Panc1 (cell line): ENCODE results near the gene AGBL4. TPM values are rescaled to one million over a fixed set of nuclear protein-coding genes. Genes with fewer than 3 reads are reported as not detected.
A peak's percentile ranks its signal among the peaks of the same experiment; 100 is the strongest.

Source experiments
- ATAC-seq: fragments of 200-7000 bp; cut with Tn5 transposase; 2 replicates; pipeline ENCODE4 v1.9.1; 2020; ENCODE audit warnings: mild to moderate bottlenecking, moderate library complexity
- BruUV-seq: library from RNA; stranded (reverse); fragments of 400-500 nt; replicated peaks from 2 replicates; lab custom pipeline; 2021; lab: Mats Ljungman, UMichigan
- CTCF ChIA-PET: fragments of 300-600 bp; sonication (Branson Sonifier 250); formaldehyde crosslinking; loops from one replicate; lab custom pipeline; 2022; ENCODE audit warnings: antibody characterized with exemption; lab: Charles Lee
- POLR2A ChIA-PET: fragments of 300-600 bp; sonication (Branson Sonifier 250); formaldehyde crosslinking; loops from one replicate; lab custom pipeline; 2022; ENCODE audit warnings: antibody characterized with exemption; lab: Charles Lee
- DNase-seq: peaks from one replicate; pipeline ENCODE4 v3.0.0-alpha.2; 2010; ENCODE audit warnings: low read depth, low spot score
- H3K27ac ChIP-seq: 2 replicates; pipeline ENCODE4 v1.5.1; 2011; ENCODE audit warnings: mild to moderate bottlenecking, low read length, inconsistent platforms
- H3K27me3 ChIP-seq: fragments of 200-500 bp; sonication (Bioruptor generic); 2 replicates; pipeline ENCODE4 v1.6.0; 2014; ENCODE audit warnings: low read length, inconsistent platforms; ENCODE audit not compliant: control insufficient read depth, insufficient read depth
- H3K36me3 ChIP-seq: fragments of 200-500 bp; sonication (Bioruptor generic); 2 replicates; pipeline ENCODE4 v1.5.1; 2014; ENCODE audit warnings: inconsistent platforms, mild to moderate bottlenecking, low read length, moderate library complexity; ENCODE audit not compliant: control insufficient read depth, insufficient read depth
- H3K4me1 ChIP-seq: 2 replicates; pipeline ENCODE4 v1.5.1; 2011; ENCODE audit warnings: inconsistent platforms, mild to moderate bottlenecking, low read length, moderate library complexity; ENCODE audit not compliant: control insufficient read depth, insufficient read depth
- H3K4me3 ChIP-seq, 2 experiments: 2 replicates each; pipeline ENCODE4 v1.5.1; 2011 to 2012; ENCODE audit warnings: low read depth in 2 of 2, low read length in 2 of 2, mild to moderate bottlenecking in 2 of 2, inconsistent platforms in 1 of 2, moderate library complexity in 1 of 2
- H3K9me3 ChIP-seq: fragments of 200-500 bp; sonication (Bioruptor generic); 2 replicates; pipeline ENCODE4 v1.5.1; 2014; ENCODE audit warnings: low read depth, mild to moderate bottlenecking, inconsistent platforms, low read length, moderate library complexity; ENCODE audit not compliant: control insufficient read depth, insufficient read depth
- CTCF ChIP-seq: fragments of 450-650 bp; IDR thresholded peaks from 2 replicates; pipeline ENCODE4 v1.5.1; 2017; ENCODE audit warnings: mild to moderate bottlenecking
- POLR2AphosphoS5 ChIP-seq: IDR thresholded peaks from 2 replicates; pipeline ENCODE4 v1.6.1; 2012; ENCODE audit warnings: mild to moderate bottlenecking, low read depth, low read length, moderate library complexity
- REST ChIP-seq, 2 experiments: IDR thresholded peaks; 2 replicates each; pipeline ENCODE4 v1.6.1; 2011 to 2012; ENCODE audit warnings: low read depth in 2 of 2, control low read depth in 1 of 2, low read length in 1 of 2, mild to moderate bottlenecking in 1 of 2, moderate library complexity in 1 of 2; ENCODE audit not compliant: insufficient read depth in 1 of 2
- SIN3A ChIP-seq: IDR thresholded peaks from 2 replicates; pipeline ENCODE4 v1.6.1; 2012; ENCODE audit warnings: low read depth, mild to moderate bottlenecking, low read length, moderate library complexity, borderline replicate concordance; ENCODE audit not compliant: insufficient read depth
- TCF7L2 ChIP-seq: IDR thresholded peaks from 2 replicates; pipeline ENCODE4 v1.6.1; 2011; ENCODE audit warnings: mild to moderate bottlenecking, low read depth, low read length, inconsistent platforms
- in situ Hi-C: cut with HindIII; loops from 2 replicates; pipeline ENCODE4 v1.10.0; 2016; ENCODE audit warnings: low sequenced_read_pairs, low pct_unique_long_range_greater_than_20kb
- intact Hi-C: fragments of 100-400 bp; cut with micrococcal nuclease; formaldehyde crosslinking; loops from one replicate; pipeline ENCODE4 v1.10.0; 2022; ENCODE audit not compliant: unreplicated experiment
- total RNA-seq: library from RNA; stranded (reverse); gene quantifications from one replicate; pipeline ENCODE4 v1.2.1, GENCODE V29; 2021; ENCODE audit not compliant: unreplicated experiment

AGBL4 gene
- total RNA-seq, 1 experiment from 2014 or later, result not detected

DNA sequence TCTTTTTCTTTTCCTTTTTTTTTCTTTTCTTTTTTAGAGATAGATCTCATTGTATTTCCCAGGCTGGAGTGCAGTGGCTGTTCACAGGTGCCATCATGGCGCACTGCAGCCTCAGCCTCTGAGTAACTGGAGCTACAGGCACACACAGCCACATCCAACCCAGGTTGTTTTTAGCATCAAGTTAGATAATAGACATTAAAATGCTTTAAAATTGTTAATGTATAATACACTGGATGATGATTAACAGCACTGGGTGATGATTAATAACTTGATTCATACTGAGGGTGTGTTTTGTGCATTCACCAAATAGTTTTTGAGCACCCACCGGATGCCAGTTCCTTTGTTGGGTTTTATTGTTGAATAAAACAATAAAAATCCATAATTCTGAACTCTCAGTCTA lies 1322.3 kb downstream of the AGBL4 start:
- POLR2A ChIA-PET, result no interaction called here
- Histone ChIP-seq H3K36me3 (no peaks in the 10 kb centered on the region), H3K27me3 (peaks cover 5% of the 10 kb centered on the region), H3K9me3 (no peaks in the 10 kb centered on the region), H3K27ac (no peak overlapping the region), H3K4me3 (no peak overlapping the region), H3K4me1 (no peaks in the 10 kb centered on the region)
- no TSS peak for BruUV-seq
- CTCF ChIA-PET, result interaction anchor here (0.7 kb wide), 1 partner anchor 46 kb away, joined by 4 read pairs; no protein-coding TSS in a partner anchor
- in situ Hi-C loops, result no loop called here
- intact Hi-C loops, result no loop called here
- DNase-seq (no peak), ATAC-seq (no peak)
- TF ChIP-seq POLR2AphosphoS5, result no peak
- TF ChIP-seq CTCF, result no peak
- TF ChIP-seq SIN3A, result no peak
- no peak for TF ChIP-seq REST (IDR thresholded peaks at IDR 0.05; ENCODE audit: insufficient read depth in 1 of 2, low read depth in 2 of 2, low read length in 1 of 2)
- no peak for TF ChIP-seq TCF7L2

DNA sequence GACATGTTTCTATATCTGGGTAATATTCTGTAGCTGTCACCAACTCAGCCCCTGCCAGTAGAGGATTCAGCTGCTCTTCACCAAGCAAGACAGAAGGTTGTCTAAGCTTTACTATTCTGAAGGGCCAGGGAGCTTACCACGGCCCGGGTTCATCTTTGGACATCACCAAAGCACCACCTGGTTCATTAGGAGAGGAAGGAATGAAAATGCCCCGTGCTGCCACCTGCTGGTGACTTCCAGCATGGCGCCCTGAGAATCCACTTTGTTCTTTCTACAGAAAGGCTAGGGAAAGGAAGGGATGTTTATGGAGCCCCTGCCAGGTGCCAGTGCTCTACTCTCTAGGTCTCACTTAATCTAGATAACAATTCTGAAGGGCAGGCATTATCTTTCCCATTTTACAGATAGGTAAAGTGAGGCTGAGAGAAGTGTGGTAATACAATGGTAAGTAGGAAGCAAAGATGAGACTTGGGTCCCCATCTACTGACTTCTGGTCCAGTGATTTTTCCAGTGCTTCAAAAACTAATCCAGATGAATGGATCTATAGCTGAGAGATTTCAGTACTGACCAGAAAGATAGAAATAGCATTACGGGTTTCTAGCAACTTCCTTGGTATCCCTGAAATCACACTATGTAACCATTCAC lies 1326.6 kb downstream of the AGBL4 start:
- in situ Hi-C loops, result no loop called here
- POLR2A ChIA-PET, result no interaction called here
- ATAC-seq, result peak; percentile 68; the same call in 1 of the 2 replicates

More for the DNA sequence above, 1326.6 kb downstream of the AGBL4 start:
- intact Hi-C loops, result no loop called here
- TF ChIP-seq CTCF (peak; percentile 93), TCF7L2 (no peak), POLR2AphosphoS5 (no peak), SIN3A (no peak)
- peaks cover 10% of the 10 kb centered on the region; the same call in 1 of the 2 replicates for H3K27me3 ChIP-seq
- CTCF ChIA-PET, result no interaction called here
- peak; percentile 30 for DNase-seq
- no peak overlapping the region for H3K4me3 ChIP-seq
- no peak overlapping the region for H3K27ac ChIP-seq
- H3K4me1 ChIP-seq, result no peaks in the 10 kb centered on the region
- H3K9me3 ChIP-seq, result no peaks in the 10 kb centered on the region
- no TSS peak for BruUV-seq
- no peaks in the 10 kb centered on the region for H3K36me3 ChIP-seq
